Fibroblast of skin of left quadriceps (primary cell): ENCODE measurements around the gene ANKRD24.
"Not testable (repeated sequence)": the region's sequence is repeated elsewhere in the genome, so short reads cannot be mapped to it uniquely, and the experiment has no call there.

Source experiments
- DNase-seq, 2 experiments: peaks; one replicate each; pipeline ENCODE4 v3.0.0-alpha.2; 2013; ENCODE audit warnings: low read depth in 2 of 2

ANKRD24 gene

DNA sequence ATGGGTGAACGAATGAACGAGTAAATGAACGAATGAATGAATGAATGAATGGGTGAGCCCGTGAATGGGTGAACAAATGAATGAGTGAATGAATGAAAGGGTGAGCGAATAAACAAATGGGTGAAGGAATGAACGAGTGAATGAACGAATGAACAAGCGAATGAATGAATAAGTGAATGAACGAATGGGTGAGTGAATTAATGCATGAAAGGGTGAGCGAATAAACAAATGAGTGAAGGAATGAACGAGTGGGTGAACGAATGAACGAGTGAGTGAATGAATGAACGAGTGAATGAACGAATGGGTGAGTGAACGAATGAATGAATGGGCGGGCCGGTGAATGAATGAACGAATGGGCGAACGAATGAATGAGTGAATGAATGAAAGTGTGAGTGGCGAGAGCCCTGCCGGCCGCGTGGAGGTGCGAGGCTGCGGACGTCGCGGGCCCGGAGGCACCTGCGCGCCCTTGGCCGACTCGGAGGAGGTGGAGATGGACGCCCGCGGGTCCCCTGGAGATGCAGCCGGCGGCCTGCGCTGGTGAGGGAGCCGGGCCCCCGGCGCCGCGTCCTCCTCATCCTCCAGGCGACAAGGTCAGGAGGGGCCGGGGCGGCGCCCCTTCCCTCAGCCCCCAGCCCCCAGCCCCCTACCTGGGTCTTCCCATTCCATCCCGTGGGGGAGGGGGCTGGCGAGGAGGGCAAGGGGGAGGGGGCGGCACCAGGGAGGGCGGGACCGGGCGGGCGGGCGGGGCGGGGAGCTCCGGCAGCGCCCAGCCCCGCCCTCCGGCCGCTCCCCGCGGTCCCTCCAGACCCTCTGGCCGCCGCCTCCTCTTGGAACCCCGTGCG is 15.4 kb downstream of the ANKRD24 start:
- no peak for DNase-seq

DNA sequence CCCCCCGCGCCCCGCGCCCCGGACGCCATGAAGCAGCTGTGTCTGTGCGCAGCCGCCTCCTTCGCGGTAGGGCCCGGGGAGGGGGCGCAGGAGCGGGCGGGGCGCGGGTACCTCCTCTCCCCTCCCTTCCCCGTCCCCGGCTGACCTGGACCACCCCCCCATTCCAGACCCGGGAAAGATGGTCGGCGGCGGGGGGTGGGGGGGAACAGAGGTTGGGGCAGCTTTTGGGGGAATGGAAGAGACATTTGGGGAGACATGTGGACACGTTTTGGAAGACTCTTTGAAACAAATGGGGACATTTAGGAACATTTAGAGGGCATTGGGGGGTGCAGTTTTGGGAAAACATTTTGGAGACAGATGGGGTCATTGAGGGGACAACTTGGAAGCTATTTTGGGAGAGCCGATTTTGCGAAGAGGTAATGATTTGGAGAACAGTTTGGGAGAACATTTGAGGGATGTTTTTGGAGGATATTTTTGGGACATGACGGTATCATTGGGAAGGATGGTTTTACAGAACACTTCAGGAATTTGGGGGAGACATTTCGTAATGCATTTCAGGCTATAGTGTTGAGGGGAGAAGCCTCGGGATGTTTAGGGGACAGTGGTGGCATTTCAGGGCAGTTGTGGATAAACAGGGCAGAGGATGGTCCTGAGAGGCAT is 16.1 kb downstream of the ANKRD24 start:
- DNase-seq, result no peak

DNA sequence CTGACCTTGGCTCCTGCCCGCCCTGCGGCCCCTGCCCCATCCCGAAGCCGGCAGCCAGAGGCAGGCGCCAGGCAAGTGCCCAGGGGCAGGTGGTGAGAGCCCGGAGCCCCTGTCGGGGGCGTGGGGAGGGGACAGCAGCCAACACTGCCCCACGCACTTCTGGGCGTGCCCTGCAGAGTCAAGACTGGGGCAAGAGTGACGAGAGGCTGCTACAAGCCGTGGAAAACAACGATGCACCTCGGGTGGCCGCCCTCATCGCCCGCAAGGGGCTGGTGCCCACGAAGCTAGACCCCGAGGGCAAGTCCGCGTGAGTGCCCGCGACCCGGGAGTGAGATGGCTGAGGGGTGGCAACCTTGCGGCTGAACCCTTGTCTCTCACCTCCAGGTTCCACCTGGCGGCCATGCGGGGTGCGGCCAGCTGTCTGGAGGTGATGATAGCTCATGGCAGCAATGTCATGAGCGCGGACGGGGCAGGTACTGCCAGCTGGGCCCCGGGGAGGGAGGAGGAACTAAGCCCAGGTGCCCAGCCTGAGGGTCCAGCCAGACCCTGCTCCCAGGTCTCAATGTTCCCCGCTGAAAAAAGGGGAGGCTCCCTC is 17.3 kb downstream of the ANKRD24 start:
- DNase-seq, result no peak

DNA sequence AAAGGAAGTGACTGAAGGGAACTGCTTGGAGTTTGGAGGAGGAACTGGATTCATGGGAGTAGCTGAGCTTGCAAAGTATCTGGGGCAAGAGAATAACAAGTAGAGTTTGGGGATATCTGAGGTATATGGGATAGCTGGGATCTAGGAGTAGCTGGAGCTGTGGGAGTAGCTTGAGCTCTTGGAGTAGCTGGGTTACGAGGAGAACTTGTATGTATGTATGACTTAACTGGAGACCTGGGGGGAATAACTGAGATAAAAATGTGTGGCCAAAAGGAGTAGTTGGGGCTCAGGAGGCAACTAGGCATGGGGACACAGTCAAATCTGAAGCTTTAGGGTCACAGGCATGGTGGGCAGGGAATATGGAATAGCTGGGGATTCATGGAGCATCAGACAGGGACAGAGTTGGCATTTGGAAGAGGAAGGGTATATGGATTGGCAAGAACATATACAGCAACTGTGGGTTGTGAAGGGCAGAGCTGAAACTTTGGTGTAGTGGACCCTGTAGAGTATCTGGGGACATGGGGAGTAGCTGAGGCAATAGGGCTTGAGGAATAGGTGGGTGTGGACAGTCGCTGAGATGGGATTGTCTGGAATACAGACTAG is 18.6 kb downstream of the ANKRD24 start:
- DNase-seq, result no peak

DNA sequence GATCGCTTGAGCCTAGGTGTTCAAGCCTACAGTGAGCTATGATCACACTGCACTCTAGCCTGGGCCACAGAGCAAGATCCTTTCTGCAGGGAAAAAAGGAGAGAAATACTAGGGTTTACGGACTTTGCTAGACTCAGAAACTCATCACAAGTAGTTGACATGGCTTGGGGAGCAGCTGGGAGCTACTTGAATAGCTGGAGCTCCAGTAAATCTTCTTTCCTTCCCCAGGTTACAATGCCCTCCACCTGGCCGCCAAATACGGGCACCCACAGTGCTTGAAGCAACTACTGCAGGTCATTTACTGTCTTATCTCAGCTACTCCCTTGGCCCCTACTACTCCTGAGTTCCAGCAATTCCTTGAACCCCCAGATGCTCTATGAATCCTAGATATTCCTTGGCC is 19.3 kb downstream of the ANKRD24 start:
- DNase-seq, result no peak

DNA sequence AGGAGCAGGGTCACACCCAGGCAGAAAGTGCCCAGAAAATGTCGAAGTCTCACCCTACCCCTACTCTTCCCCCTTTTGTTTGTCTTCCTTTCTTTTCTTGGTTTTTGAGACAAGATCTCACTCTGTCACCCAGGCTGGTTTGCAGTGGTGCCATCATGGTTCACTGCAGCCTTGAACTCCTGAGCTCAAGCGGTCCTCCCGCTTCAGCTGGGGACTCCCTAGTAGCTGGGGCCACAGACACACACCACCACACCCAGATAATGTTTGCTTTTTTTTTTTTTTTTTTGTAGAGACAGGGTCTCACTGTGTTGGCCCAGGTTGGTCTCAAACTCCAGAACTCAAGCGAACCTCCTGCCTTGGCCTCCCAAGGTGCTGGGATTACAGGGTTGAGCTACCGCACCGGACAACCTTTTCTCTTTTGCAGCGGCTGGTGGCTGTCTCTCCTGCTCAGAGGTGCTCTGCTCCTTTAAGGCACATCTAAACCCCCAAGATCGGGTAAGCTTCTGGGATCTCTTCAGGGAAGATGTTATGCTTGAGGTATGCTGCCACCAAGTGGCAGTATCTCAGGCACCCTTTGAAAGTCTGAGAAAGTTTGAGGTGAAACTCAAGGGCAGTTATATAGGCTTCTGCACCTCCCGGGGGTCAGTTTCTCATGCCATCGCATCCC is 24.5 kb downstream of the ANKRD24 start:
- no peak for DNase-seq

DNA sequence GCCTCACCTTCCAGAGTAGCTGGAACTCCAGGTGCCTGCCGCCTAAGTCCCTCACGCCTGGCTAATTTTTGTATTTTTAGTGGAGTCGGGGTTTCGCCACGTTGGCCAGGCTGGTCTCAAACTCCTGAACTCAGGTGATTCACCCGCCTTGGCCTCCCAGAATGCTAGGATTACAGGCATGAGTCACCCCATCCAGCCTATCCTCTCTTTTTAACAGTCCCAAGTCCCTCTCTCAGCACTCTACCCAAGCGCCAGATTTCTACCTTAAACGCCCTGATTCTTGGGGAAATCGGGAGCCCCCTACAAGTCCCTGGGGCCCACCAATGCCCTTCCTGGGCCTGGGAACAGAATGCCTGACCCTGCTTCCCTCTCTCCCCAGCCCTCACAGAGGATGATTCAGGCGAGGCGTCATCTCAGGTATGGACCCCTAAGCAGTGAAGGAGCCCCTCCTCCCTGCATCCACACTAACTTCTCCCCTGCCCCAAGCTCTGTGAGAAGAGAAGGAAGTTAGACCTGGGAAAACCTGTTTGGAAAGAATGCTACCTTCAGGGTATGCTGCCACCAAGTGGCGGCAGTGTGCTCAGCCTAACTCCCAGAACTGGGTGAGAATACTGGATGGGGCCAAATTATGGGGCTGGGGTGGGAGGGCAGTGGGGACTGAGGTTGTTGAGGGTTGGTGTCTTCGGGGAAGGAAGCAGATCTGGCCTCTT is 26.1 kb downstream of the ANKRD24 start:
- no peak for DNase-seq

DNA sequence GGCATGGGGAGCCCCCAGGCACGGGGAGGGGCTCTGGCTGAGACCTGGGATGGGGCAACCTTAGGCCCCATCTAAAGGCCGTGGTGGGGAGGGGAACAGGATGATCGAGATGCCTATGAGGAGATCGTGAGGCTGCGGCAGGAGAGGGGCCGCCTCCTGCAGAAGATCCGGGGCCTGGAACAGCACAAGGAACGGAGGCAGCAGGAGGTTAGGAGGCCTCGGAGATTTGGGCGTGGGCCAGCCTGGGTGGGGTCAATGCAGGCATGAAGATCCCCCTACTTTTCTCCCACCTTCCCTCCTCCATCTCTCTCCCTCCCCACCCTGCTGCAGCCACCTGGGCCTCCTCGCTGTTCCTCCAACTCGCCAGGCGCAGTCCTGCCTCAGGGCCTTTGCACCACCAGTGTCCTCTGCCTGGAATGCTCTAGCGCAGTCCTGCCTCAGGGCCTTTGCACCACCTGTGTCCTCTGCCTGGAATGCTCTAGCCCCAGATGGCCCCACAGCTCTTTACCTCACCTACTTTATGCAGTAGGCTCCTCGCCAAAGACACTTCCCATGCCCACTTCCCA is 27.8 kb downstream of the ANKRD24 start:
- no peak for DNase-seq

DNA sequence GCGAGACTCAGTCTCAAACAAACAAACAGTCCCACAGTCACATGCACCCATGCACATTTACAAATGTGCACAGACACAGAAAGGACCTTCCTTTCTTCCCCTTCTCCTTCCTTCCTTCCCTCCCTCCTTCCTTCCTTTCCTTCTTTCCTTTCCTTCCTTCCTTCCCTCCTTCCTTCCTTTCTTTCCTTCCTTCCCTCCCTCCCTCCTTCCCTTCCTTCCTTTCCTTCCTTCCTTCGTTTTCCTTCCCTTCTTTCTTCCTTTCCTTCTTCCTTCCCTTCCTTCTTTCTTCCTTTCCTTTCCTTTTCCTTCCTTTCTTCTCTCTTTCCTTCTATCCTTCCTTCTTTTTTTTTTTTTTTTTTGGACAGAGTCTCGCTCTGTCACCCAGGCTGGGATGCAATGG is 30.6 kb downstream of the ANKRD24 start:
- DNase-seq, result no peak

DNA sequence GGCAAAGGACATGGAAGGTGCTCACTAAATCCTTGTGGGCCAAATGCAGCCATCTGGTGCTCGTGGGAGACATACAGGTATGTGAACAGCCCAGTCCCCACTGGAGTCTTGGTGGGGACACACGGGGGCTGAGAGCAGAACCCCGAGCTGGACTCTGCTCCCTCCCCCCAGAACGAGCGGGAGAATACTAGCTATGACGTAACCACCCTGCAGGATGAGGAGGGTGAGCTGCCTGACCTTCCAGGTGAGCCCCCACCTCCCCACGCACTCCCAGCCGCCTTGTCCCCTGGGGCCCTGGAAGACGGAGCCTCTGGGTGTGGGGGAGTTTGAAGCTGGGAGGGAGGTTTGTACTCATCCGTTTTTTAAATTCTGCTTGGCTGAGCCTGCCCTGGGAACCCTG is 33.3 kb downstream of the ANKRD24 start:
- no peak for DNase-seq

DNA sequence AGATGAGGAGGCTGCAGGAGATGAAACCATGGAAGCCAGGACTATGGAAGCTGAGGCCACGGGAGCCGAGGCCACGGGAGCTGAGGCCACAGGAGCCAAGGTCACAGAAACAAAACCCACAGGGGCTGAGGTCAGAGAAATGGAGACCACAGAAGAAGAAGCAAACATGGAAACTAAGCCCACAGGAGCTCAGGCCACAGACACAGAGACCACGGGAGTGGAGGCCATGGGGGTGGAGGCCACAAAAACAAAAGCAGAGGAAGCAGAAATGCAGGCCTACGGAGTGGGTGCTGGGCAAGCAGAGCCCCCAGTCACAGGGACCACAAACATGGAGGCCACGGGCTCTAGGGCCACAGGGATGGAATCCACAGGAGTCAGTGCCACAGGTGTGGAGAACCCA is 34.4 kb downstream of the ANKRD24 start:
- no peak for DNase-seq

DNA sequence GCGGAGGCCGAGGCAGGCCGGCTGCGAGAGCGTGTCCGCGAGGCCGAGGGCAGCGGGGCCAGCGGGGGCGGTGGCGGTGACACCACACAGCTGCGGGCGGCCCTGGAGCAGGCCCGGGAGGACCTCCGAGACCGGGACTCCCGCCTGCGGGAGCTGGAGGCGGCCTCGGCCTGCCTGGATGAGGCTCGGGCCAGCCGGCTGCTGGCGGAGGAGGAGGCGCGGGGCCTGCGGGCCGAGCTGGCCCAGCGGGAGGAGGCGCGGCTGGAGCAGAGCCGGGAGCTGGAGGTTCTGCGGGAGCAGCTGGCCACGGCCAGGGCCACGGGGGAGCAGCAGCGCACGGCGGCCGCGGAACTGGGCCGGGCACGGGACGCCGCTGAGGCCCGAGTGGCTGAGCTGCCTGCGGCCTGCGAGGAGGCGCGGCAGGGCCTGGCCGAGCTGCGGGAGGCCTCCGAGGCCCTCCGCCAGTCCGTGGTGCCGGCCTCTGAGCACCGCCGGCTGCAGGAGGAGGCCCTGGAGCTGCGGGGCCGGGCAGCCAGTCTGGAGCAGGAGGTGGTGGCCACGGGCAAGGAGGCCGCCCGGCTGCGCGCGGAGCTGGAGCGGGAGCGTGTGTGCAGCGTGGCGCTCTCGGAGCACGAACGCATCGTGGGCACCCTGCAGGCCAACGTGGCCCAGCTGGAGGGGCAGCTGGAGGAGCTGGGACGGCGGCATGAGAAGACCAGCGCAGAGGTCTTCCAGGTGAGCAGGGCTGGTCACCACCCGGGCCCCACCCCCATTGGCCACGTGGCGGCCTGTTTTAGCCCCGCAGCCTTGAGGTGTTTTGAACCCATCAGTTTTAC is 35.2 kb downstream of the ANKRD24 start:
- no peak for DNase-seq

DNA sequence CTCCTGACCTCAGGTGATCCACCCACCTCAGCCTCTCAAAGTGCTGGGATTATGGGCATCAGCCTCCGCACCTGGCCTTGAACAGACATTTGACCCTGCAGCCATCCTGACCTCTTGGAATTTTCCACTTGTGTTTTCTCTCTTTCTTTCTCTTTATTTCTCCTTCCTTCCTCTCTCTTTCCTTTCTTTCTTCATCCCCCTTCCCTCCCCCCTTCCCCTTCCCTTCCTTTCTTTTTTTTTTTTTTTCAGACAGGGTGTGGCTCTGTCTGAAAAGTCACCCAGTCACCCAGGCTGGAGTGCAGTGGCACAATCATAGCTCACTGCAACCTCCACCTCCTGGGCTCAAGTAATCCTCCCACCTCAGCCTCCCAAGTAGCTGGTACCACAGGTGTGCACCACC is 36.0 kb downstream of the ANKRD24 start:
- not testable (repeated sequence) for DNase-seq

DNA sequence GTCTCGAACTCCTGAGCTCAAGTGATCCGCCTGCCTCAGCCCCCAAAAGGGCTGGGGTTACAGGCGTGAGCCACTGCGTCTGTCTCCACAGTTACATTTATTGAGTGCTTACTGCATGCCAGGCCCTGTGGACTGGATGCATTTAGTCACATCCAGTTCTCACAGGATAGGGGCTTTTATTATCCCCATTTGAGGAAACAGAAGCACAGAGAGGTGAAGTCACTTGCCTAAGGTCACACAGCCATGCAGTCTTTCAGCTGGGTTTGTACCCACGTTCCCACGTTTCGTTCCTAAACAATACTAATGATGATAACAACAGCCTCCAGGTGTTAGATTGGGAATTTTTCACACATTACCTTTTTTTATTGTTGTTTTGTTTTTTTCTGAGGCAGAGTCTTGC is 37.7 kb downstream of the ANKRD24 start:
- DNase-seq, result no peak

DNA sequence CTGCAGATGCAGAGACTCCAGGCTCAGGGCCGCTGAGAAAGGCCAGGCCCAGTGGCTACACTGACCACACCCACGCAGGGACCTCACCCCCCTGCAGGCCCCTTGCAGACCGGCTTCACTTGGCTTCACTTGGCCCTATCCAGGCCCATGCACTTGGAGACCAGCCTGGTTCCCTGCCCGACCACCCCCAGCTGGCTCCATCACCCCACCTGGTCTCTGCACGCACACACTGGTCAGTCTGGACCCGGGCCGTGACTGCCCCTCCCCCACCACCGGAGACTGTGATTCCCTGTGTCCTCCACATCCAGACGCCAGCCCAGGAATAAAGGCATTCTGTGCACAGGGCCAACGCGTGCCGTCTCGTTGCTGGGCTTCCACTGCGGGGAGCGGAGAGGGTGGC is 42.0 kb downstream of the ANKRD24 start:
- no peak for DNase-seq

DNA sequence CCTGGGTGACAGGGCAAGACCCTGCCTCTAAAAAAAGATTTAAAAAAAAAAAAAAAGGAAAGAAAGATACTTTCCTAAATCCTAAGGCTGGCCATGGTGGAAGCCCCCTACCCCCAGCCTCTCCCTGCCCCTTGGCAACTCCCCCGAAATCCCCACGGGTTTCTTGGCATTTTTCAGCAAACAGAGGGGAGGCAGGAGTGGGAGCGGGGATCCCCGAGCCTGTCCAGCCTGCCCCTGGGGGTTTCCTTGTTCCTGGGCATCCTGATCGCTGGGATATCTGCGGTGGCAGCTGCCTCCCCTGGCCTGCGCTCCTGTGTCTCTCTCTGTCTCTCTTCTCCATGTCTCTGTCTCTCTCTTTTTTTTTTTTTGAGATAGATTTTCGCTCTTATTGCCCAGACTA is 43.4 kb downstream of the ANKRD24 start:
- no peak for DNase-seq

DNA sequence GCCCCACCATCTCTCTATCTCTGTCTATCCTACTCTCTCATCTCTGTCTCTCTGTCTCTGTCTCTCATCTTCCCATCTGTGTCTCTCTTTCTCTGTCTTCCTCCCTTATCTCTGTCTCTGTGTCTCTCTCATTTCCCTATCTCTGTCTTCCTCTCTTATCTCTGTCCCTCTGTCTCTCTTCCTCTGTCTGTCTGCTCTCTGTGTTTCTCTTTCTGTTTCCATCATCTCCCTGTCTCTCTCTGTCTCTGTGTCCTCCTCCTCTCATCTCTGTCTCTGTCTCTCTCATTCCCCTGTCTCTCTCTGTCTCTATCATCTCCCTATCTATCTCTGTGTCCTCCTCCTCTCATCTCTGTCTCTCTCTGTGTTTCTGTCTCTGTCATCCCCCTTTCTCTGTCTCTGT is 45.3 kb downstream of the ANKRD24 start:
- no peak for DNase-seq

DNA sequence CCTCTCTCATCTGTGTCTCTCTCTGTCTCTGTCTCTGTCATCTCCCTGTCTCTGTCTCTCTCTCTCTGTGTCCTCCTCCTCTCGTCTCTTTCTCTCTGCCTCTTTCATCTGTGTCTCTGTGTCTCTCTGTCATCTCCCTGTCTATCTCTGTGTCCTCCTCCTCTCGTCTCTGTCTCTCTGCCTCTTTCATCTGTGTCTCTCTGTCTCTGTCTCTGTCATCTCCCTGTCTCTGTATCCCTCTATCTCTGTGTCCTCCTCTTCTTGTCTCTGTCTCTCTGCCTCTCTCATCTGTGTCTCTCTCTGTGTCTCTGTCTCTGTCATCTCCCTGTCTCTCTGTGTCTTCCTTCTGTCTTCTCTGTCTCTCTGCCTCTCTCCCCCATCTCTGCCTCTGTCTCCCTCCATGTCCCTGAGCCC is 46.3 kb downstream of the ANKRD24 start:
- no peak for DNase-seq

DNA sequence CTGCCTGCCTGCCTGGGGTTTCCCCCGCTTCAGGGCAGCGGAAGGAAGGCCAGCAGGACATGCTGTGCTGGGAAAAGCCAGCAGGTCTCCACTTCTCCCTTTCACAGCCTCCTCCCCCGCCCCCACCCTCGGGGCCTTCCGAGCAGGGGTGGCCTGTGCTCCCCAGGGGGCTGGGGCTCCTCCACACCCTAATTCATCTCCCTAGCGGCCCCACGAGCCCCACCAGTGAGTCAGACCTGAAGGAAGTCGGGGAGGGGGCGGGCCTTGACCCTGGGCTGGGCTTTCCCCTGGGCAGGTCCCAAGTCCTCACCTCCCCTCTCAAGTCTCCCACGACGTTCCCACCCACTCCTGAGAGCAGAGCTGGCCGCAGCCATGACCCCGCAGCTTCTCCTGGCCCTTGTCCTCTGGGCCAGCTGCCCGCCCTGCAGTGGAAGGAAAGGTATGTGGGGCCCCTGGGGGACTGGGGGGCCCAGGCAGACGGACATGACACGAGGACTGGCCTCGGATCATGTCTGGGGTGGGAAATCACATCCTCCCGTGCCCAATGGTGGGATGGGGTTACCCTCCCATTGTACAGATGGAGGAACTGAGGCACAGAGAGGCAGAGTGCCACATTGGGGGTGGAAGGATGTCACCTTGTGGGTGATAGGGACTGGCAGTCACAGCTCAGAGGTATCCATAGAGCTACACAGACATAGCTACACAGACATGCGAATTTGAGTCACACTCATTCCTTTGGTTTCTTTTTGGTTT is 46.9 kb downstream of the ANKRD24 start, which contains the start of gene EBI3:
Gene EBI3 (plus strand): TSS at position 345 of the 753 bp plus-strand sequence. CDS start 28 bp downstream, at position 373.
- no peak for DNase-seq
